H1 (cell line): ENCODE data around the gene ZNF516. TPM values are rescaled to one million over a fixed set of nuclear protein-coding genes. Genes with fewer than 3 reads are reported as not detected.

ENCODE experiments used
- CTCF ChIA-PET: fragments of 300-600 bp; sonication (Branson Sonifier 250); formaldehyde crosslinking; loops from one replicate; lab custom pipeline; 2021; ENCODE audit not compliant: partially characterized antibody; lab: Charles Lee
- POLR2A ChIA-PET: fragments of 300-600 bp; sonication (Branson Sonifier 250); formaldehyde crosslinking; loops from one replicate; lab custom pipeline; 2021; ENCODE audit warnings: inconsistent platforms; ENCODE audit not compliant: partially characterized antibody; lab: Charles Lee
- DNase-seq, 2 experiments: peaks; one replicate each; pipeline versions ENCODE4 v3.0.0 to v3.0.0-alpha.2; 2010 to 2022; ENCODE audit warnings: low spot score in 2 of 2, low read depth in 1 of 2, mixed read lengths in 1 of 2
- FAIRE-seq: peaks from 2 replicates; lab custom pipeline; 2011; peaks lifted over from hg19 to GRCh38; lab: Jason Lieb, UNC
- H2AFZ ChIP-seq: 2 replicates; pipeline ENCODE4 v1.8.1; 2012; ENCODE audit warnings: low read length, inconsistent platforms
- H2AK5ac ChIP-seq: 2 replicates; pipeline ENCODE4 v1.6.1; 2013; ENCODE audit warnings: low read depth, low read length
- H2BK120ac ChIP-seq: replicated peaks from 2 replicates; pipeline ENCODE3; 2013; ENCODE audit warnings: low read depth, low read length, inconsistent platforms
- H2BK12ac ChIP-seq: 2 replicates; pipeline ENCODE4 v1.6.1; 2013; ENCODE audit warnings: low read depth, low read length
- H2BK15ac ChIP-seq: 2 replicates; pipeline ENCODE4 v1.6.1; 2013; ENCODE audit warnings: low read length
- H2BK20ac ChIP-seq: 2 replicates; pipeline ENCODE4 v1.6.1; 2013; ENCODE audit warnings: low read length
- H2BK5ac ChIP-seq: 2 replicates; pipeline ENCODE4 v1.6.1; 2013; ENCODE audit warnings: low read depth, low read length
- H3K14ac ChIP-seq: 2 replicates; pipeline ENCODE4 v1.6.1; 2013; ENCODE audit warnings: inconsistent platforms; ENCODE audit not compliant: insufficient read length
- H3K18ac ChIP-seq: 2 replicates; pipeline ENCODE4 v1.6.1; 2013; ENCODE audit warnings: low read length; ENCODE audit errors: extremely low read depth
- H3K23ac ChIP-seq: 2 replicates; pipeline ENCODE4 v1.6.1; 2013; ENCODE audit warnings: inconsistent platforms; ENCODE audit not compliant: insufficient read length
- H3K23me2 ChIP-seq: 2 replicates; pipeline ENCODE4 v1.6.1; 2013; ENCODE audit warnings: low read depth, low read length
- H3K27ac ChIP-seq: 2 replicates; pipeline ENCODE4 v1.6.1; 2011; ENCODE audit warnings: low read depth, low read length, inconsistent platforms
- H3K27me3 ChIP-seq, 4 experiments: replicated peaks in 1 of 4; 1 replicate in 1 of 4; 2 replicates in 3 of 4; pipeline versions ENCODE4 v1.6.1 to v1.8.1; 2011 to 2013; ENCODE audit warnings: low read length in 3 of 4, mild to moderate bottlenecking in 3 of 4, inconsistent platforms in 2 of 4, mixed read lengths in 2 of 4, moderate library complexity in 1 of 4; ENCODE audit not compliant: control insufficient read depth in 3 of 4, insufficient read depth in 3 of 4; ENCODE audit errors: extremely low read depth in 1 of 4
- H3K36me3 ChIP-seq, 4 experiments: 2 replicates each; pipeline versions ENCODE4 v1.6.1 to v1.8.1; 2011 to 2013; ENCODE audit warnings: mild to moderate bottlenecking in 4 of 4, low read length in 3 of 4, moderate library complexity in 2 of 4, control low read depth in 1 of 4, inconsistent platforms in 1 of 4; ENCODE audit not compliant: insufficient read depth in 4 of 4, control insufficient read depth in 2 of 4
- H3K4ac ChIP-seq: replicated peaks from 2 replicates; pipeline ENCODE3; 2013; ENCODE audit warnings: low read length, low read depth, mixed read lengths, inconsistent platforms; ENCODE audit not compliant: insufficient read length
- H3K4me1 ChIP-seq, 4 experiments: replicated peaks in 1 of 4; 1 replicate in 1 of 4; 2 replicates in 3 of 4; pipeline versions ENCODE4 v1.6.1 to v1.8.1; 2011 to 2013; ENCODE audit warnings: low read length in 3 of 4, inconsistent platforms in 2 of 4, mixed read lengths in 1 of 4; ENCODE audit not compliant: insufficient read depth in 4 of 4, control insufficient read depth in 3 of 4
- H3K4me2 ChIP-seq, 2 experiments: 2 replicates each; pipeline versions ENCODE4 v1.6.1 to v1.8.1; 2011 to 2013; ENCODE audit warnings: low read depth in 2 of 2, low read length in 2 of 2, control low read depth in 1 of 2, inconsistent platforms in 1 of 2, mild to moderate bottlenecking in 1 of 2; ENCODE audit not compliant: insufficient read depth in 1 of 2
- H3K4me3 ChIP-seq, 4 experiments: fragments of 200-600, 300-600 bp in 1 of 4; sonication (generic), shearing (Covaris generic), sonication (Bioruptor Twin) in 1 of 4; 2 replicates each; pipeline versions ENCODE4 v1.5.1 to v1.8.1; 2011 to 2016; ENCODE audit warnings: low read length in 4 of 4, low read depth in 3 of 4, control low read depth in 2 of 4, inconsistent platforms in 2 of 4, mild to moderate bottlenecking in 2 of 4, mixed read lengths in 1 of 4, moderate library complexity in 1 of 4; ENCODE audit not compliant: insufficient read depth in 2 of 4; ENCODE audit errors: extremely low read depth in 1 of 4
- H3K56ac ChIP-seq: replicated peaks from 2 replicates; pipeline ENCODE3; 2013; ENCODE audit warnings: low read depth, mild to moderate bottlenecking, mixed read lengths, low read length, inconsistent platforms; ENCODE audit not compliant: insufficient read length
- H3K79me1 ChIP-seq: 2 replicates; pipeline ENCODE4 v1.6.1; 2013; ENCODE audit warnings: low read depth, low read length, control low read depth
- H3K79me2 ChIP-seq, 2 experiments: 2 replicates each; pipeline versions ENCODE4 v1.6.1 to v1.8.1; 2012 to 2013; ENCODE audit warnings: low read length in 2 of 2, mild to moderate bottlenecking in 2 of 2, inconsistent platforms in 1 of 2; ENCODE audit not compliant: insufficient read depth in 2 of 2, control insufficient read depth in 1 of 2
- H3K9ac ChIP-seq, 4 experiments: replicated peaks in 1 of 4; 1 replicate in 1 of 4; 2 replicates in 3 of 4; pipeline versions ENCODE4 v1.6.1 to v1.8.1; 2011 to 2013; ENCODE audit warnings: low read depth in 3 of 4, low read length in 3 of 4, control low read depth in 2 of 4, mild to moderate bottlenecking in 2 of 4, moderate library complexity in 2 of 4, inconsistent platforms in 1 of 4; ENCODE audit errors: extremely low read depth in 1 of 4
- H3K9me3 ChIP-seq, 2 experiments: 2 replicates each; pipeline versions ENCODE4 v1.6.1 to v1.8.1; 2012 to 2013; ENCODE audit warnings: mild to moderate bottlenecking in 2 of 2, moderate library complexity in 2 of 2, control low read depth in 1 of 2, inconsistent platforms in 1 of 2, low read depth in 1 of 2, low read length in 1 of 2, mixed read lengths in 1 of 2; ENCODE audit not compliant: insufficient read depth in 2 of 2
- H4K20me1 ChIP-seq, 2 experiments: replicated peaks in 1 of 2; 2 replicates each; pipeline versions ENCODE3 to v1.8.1; 2011 to 2013; ENCODE audit warnings: inconsistent platforms in 2 of 2, low read length in 2 of 2, mild to moderate bottlenecking in 1 of 2; ENCODE audit not compliant: insufficient read depth in 2 of 2, control insufficient read depth in 1 of 2
- H4K5ac ChIP-seq: 2 replicates; pipeline ENCODE4 v1.6.1; 2013; ENCODE audit warnings: low read length, low read depth, mixed read lengths, inconsistent platforms; ENCODE audit not compliant: insufficient read length
- H4K8ac ChIP-seq: 2 replicates; pipeline ENCODE4 v1.8.0; 2013; ENCODE audit warnings: mild to moderate bottlenecking, moderate library complexity, low read length, inconsistent platforms; ENCODE audit not compliant: insufficient read depth; ENCODE audit errors: extremely low read depth
- H4K91ac ChIP-seq: replicated peaks from 2 replicates; pipeline ENCODE3; 2013; ENCODE audit warnings: low read length, mixed read lengths, inconsistent platforms; ENCODE audit not compliant: insufficient read length
- CBX8 ChIP-seq: fragments of 300-800, 300-1000 bp; sonication (generic); IDR thresholded peaks from 2 replicates; pipeline ENCODE4 v1.7.1; 2016; ENCODE audit warnings: low read depth, low read length, borderline replicate concordance
- EZH2 ChIP-seq: fragments of 200-600 bp; sonication (generic); IDR thresholded peaks from 2 replicates; pipeline ENCODE4 v1.7.1; 2012; ENCODE audit warnings: low read depth, mild to moderate bottlenecking, moderate library complexity, low read length, inconsistent platforms; ENCODE audit not compliant: severe bottlenecking
- GTF2F1 ChIP-seq: IDR thresholded peaks from 2 replicates; pipeline ENCODE4 v1.6.1; 2012; ENCODE audit warnings: low read depth, low read length, improper control_type of control experiment, borderline replicate concordance
- HDAC2 ChIP-seq, 2 experiments: fragments of 300-600 bp in 1 of 2; sonication (generic) in 1 of 2; IDR thresholded peaks; 2 replicates each; pipeline ENCODE4 v1.6.1; 2011 to 2012; ENCODE audit warnings: low read depth in 2 of 2, low read length in 2 of 2, mild to moderate bottlenecking in 2 of 2, moderate library complexity in 2 of 2, borderline replicate concordance in 1 of 2, inconsistent platforms in 1 of 2
- NANOG ChIP-seq: IDR thresholded peaks from 2 replicates; pipeline ENCODE4 v1.6.1; 2011; ENCODE audit warnings: low read length, low read depth, mild to moderate bottlenecking, inconsistent platforms; ENCODE audit not compliant: insufficient read depth, poor library complexity, severe bottlenecking
- POLR2AphosphoS5 ChIP-seq: IDR thresholded peaks from 2 replicates; pipeline ENCODE4 v1.6.1; 2011; ENCODE audit warnings: low read depth, low read length
- SIN3A ChIP-seq, 2 experiments: IDR thresholded peaks in 1 of 2; conservative IDR thresholded peaks in 1 of 2; 2 replicates each; pipeline ENCODE4 v1.6.1; 2011 to 2012; ENCODE audit warnings: low read length in 2 of 2, improper control_type of control experiment in 1 of 2, low read depth in 1 of 2, mild to moderate bottlenecking in 1 of 2
- SIRT6 ChIP-seq: IDR thresholded peaks from one replicate; pipeline ENCODE4 v1.7.1; 2012; ENCODE audit warnings: low read length, inconsistent platforms
- WGBS, 2 experiments: shearing (Covaris generic) in 1 of 2; methylation state at CpG; one replicate each; pipeline versions ENCODE4 v1.1.6 to v1.1.7; 2013 to 2015; ENCODE audit warnings: low lambda C conversion rate in 2 of 2, mixed read lengths in 2 of 2, inconsistent platforms in 1 of 2, low coverage in 1 of 2, missing lambda C conversion rate in 1 of 2; ENCODE audit not compliant: insufficient replicate concordance in 2 of 2, insufficient coverage in 1 of 2, insufficient read length in 1 of 2; ENCODE audit errors: extremely low coverage in 1 of 2, missing lambda C conversion rate in 1 of 2; 5-methylcytosine and 5-hydroxymethylcytosine counted together
- polyA plus RNA-seq, 7 experiments: library from polyadenylated mRNA; depleted of rRNA in 3 of 7; stranded (reverse) in 5 of 7; unstranded in 2 of 7; fragments of >200 nt in 5 of 7; fragments of 200-250 nt in 2 of 7; gene quantifications; 1 replicate in 5 of 7; 2 replicates in 1 of 7; 4 replicates in 1 of 7; pipeline versions ENCODE4 v1.2.1 to v1.2.3, GENCODE V29; 2011 to 2013; ENCODE audit warnings: missing spikeins in 2 of 7, mixed read lengths in 2 of 7
- total RNA-seq: library from RNA; stranded (reverse); fragmentation: NEBNext Ultra II Directional; extraction: Animal tissue kit (Norgen Biotek cat#: 25700); gene quantifications from 2 replicates; pipeline ENCODE4 v1.2.1, GENCODE V29; 2021

The ZNF516 gene
- total and polyA plus RNA-seq, 2 of the 8 experiments (the other 6 are each of a cell fraction or from before 2014, with no cell fraction given) = 7.3 to 17.0 TPM

- FAIRE-seq = no peak
- peaks cover 2 to 7% (median 4%) of the 10 kb centered on the region in 4 experiments; a peak in 5 of 7 replicates for H3K4me1 ChIP-seq
Observed at GRCh38 chr18:76482267-76482666, 12.8 kb downstream of the ZNF516 start.

More at GRCh38 chr18:76482267-76482666, 12.8 kb downstream of the ZNF516 start:
- CTCF ChIA-PET = interaction anchor here (0.6 to 5.0 kb wide), 10 partner anchors 14 to 176 kb away, joined by 3 to 25 read pairs (median 6); no protein-coding TSS in a partner anchor
- 87% methylated on average over 13 of the region's 13 CpGs; no CpG with 5 or more reads in 1 of the 2 experiments for WGBS, 2 experiments
- Histone ChIP-seq H2BK15ac (no peak overlapping the region), H3K9me3 (no peaks in the 10 kb centered on the region), H3K23ac (no peak overlapping the region), H4K5ac (no peak overlapping the region), H3K9ac (no peak overlapping the region), H2AK5ac (no peak overlapping the region), H3K14ac (no peak overlapping the region), H3K79me2 (peaks cover 0 to 45% of the 10 kb centered on the region in 2 experiments; a peak in 2 of 4 replicates), H3K4me3 (no peak overlapping the region), H3K4ac (no peak overlapping the region), H3K27ac (no peak overlapping the region), H2AFZ (no peak overlapping the region), H2BK20ac (no peak overlapping the region), H2BK12ac (no peak overlapping the region), H3K79me1 (peaks cover 4% of the 10 kb centered on the region), H4K91ac (no peak overlapping the region), H3K23me2 (no peaks in the 10 kb centered on the region), H3K56ac (no peak overlapping the region), H4K20me1 (peaks cover 5 to 14% of the 10 kb centered on the region in 2 experiments), H3K18ac (no peak overlapping the region), H2BK120ac (no peak overlapping the region), H3K27me3 (no peaks in the 10 kb centered on the region), H2BK5ac (no peak overlapping the region), H3K4me2 (no peak overlapping the region), H3K36me3 (no peaks in the 10 kb centered on the region), H4K8ac (no peak overlapping the region)
- POLR2A ChIA-PET = interaction anchor here (1.3 to 2.2 kb wide), 3 partner anchors 8 to 36 kb away, joined by 4 to 11 read pairs (median 5); no protein-coding TSS in a partner anchor
- TF ChIP-seq GTF2F1 = no peak
- no peak for TF ChIP-seq POLR2AphosphoS5
- TF ChIP-seq HDAC2 (IDR thresholded peaks at IDR 0.05; ENCODE audit: borderline replicate concordance in 1 of 2, low read depth in 2 of 2, low read length in 2 of 2) = no peak
- no peak for TF ChIP-seq SIN3A (conservative IDR thresholded peaks at IDR 0.05 in 1 of 2, IDR thresholded peaks at IDR 0.05 in 1 of 2; ENCODE audit: low read depth in 1 of 2, low read length in 2 of 2)
- TF ChIP-seq CBX8 = no peak
- no peak for TF ChIP-seq EZH2
- TF ChIP-seq NANOG = no peak
- no peak for TF ChIP-seq SIRT6
- no peak for DNase-seq
